ENCODE data around the gene GPC3.

- TF ChIP-seq, protein P1, sequence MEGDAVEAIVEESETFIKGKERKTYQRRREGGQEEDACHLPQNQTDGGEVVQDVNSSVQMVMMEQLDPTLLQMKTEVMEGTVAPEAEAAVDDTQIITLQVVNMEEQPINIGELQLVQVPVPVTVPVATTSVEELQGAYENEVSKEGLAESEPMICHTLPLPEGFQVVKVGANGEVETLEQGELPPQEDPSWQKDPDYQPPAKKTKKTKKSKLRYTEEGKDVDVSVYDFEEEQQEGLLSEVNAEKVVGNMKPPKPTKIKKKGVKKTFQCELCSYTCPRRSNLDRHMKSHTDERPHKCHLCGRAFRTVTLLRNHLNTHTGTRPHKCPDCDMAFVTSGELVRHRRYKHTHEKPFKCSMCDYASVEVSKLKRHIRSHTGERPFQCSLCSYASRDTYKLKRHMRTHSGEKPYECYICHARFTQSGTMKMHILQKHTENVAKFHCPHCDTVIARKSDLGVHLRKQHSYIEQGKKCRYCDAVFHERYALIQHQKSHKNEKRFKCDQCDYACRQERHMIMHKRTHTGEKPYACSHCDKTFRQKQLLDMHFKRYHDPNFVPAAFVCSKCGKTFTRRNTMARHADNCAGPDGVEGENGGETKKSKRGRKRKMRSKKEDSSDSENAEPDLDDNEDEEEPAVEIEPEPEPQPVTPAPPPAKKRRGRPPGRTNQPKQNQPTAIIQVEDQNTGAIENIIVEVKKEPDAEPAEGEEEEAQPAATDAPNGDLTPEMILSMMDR (IDR thresholded peaks at IDR 0.05), result no peak
- no peak for TF ChIP-seq POLR2A (IDR thresholded peaks at IDR 0.05)
- TF ChIP-seq EP300 (IDR thresholded peaks at IDR 0.05), result no peak
- no peak for TF ChIP-seq POLR2AphosphoS5 (IDR thresholded peaks at IDR 0.05)
Measured at GRCh38 chrX:133926809-133927208, 58.6 kb downstream of the GPC3 start.
